Panc1 (cell line): Measurements from ENCODE around the gene TMEM235.

Experiments
- POLR2AphosphoS5 ChIP-seq: IDR thresholded peaks from 2 replicates; pipeline ENCODE4 v1.6.1; 2012; ENCODE audit warnings: mild to moderate bottlenecking, low read depth, low read length, moderate library complexity
- TF ChIP-seq, protein P1 (sequence below): fragments of 450-650 bp; IDR thresholded peaks from 2 replicates; pipeline ENCODE4 v1.5.1; 2017; ENCODE audit warnings: mild to moderate bottlenecking
- TF ChIP-seq, protein P2 (sequence below), 2 experiments: IDR thresholded peaks; 2 replicates each; pipeline ENCODE4 v1.6.1; 2011 to 2012; ENCODE audit warnings: low read depth in 2 of 2, control low read depth in 1 of 2, low read length in 1 of 2, mild to moderate bottlenecking in 1 of 2, moderate library complexity in 1 of 2; ENCODE audit not compliant: insufficient read depth in 1 of 2

DNA sequence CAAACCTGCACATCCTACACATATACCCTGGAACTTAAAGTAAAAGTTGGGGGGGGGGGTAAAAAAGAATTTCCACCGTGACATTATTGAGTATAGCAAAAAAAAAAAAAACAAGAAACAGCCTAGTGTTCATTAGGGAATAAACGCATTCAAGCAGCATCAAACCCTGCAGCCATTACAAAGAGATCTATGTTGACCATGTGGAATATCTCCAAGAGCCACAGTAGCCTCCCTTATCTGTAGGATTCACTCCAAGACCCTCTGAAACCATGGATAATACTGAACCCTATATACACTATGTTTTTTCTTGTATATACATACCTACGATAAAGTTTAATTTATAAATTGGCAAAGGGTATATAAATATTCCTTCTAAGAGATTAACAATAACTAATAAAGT, 22.9 kb upstream of the TMEM235 start:
- TF ChIP-seq, protein P1, sequence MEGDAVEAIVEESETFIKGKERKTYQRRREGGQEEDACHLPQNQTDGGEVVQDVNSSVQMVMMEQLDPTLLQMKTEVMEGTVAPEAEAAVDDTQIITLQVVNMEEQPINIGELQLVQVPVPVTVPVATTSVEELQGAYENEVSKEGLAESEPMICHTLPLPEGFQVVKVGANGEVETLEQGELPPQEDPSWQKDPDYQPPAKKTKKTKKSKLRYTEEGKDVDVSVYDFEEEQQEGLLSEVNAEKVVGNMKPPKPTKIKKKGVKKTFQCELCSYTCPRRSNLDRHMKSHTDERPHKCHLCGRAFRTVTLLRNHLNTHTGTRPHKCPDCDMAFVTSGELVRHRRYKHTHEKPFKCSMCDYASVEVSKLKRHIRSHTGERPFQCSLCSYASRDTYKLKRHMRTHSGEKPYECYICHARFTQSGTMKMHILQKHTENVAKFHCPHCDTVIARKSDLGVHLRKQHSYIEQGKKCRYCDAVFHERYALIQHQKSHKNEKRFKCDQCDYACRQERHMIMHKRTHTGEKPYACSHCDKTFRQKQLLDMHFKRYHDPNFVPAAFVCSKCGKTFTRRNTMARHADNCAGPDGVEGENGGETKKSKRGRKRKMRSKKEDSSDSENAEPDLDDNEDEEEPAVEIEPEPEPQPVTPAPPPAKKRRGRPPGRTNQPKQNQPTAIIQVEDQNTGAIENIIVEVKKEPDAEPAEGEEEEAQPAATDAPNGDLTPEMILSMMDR, result no peak
- TF ChIP-seq POLR2AphosphoS5, result no peak
- TF ChIP-seq, protein P2, sequence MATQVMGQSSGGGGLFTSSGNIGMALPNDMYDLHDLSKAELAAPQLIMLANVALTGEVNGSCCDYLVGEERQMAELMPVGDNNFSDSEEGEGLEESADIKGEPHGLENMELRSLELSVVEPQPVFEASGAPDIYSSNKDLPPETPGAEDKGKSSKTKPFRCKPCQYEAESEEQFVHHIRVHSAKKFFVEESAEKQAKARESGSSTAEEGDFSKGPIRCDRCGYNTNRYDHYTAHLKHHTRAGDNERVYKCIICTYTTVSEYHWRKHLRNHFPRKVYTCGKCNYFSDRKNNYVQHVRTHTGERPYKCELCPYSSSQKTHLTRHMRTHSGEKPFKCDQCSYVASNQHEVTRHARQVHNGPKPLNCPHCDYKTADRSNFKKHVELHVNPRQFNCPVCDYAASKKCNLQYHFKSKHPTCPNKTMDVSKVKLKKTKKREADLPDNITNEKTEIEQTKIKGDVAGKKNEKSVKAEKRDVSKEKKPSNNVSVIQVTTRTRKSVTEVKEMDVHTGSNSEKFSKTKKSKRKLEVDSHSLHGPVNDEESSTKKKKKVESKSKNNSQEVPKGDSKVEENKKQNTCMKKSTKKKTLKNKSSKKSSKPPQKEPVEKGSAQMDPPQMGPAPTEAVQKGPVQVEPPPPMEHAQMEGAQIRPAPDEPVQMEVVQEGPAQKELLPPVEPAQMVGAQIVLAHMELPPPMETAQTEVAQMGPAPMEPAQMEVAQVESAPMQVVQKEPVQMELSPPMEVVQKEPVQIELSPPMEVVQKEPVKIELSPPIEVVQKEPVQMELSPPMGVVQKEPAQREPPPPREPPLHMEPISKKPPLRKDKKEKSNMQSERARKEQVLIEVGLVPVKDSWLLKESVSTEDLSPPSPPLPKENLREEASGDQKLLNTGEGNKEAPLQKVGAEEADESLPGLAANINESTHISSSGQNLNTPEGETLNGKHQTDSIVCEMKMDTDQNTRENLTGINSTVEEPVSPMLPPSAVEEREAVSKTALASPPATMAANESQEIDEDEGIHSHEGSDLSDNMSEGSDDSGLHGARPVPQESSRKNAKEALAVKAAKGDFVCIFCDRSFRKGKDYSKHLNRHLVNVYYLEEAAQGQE (IDR thresholded peaks at IDR 0.05; ENCODE audit: insufficient read depth in 1 of 2, low read depth in 2 of 2, low read length in 1 of 2), result no peak
